Kasumi-1 (cell line): ENCODE results near the gene AGBL4.

Experiments
- DNase-seq, 2 experiments: peaks; one replicate each; lab custom pipeline; 2025; lab: John Stamatoyannopoulos, UW

AGBL4 gene

GRCh38 chr1:48940962-48941732 is 1082.6 kb downstream of the AGBL4 start:
- DNase-seq = no peak

DNA sequence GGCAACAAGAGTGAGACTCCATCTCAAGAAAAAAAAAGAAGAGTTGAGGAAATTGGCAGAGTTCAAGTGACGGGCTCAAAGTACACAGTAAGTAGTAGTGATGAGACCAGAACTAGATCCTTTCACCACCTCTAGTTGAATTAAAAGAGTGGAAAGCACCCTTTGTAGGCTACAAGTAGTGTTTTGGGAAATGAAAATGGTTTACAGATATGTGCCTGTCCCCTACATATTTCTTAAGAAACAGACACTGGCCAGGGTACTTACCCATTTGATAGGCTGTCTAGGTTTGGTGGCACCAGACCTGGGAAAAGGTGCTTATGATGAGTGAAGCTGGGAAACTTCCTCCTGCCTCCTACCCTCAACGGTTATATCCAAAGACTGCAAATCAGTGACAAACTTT is 1083.4 kb downstream of the AGBL4 start:
- DNase-seq = no peak

DNA sequence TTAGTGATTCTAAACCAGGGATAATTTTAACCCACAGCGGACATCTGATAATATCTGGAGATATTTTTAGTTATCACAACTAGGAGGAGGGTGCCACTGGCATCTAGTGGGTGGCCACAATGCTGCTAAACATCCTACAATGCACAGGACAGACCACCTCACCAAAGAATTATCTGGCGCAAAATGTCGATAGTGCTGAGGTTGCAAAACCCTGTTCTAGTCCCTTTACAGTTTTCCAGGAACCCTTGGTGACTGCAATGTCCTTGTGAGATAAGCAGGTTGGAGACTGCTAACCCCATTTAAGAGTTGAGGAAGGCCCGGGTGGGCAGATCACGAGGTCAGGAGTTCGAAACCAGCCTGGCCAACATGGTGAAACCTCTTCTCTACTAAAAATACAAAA is 1083.9 kb downstream of the AGBL4 start:
- no peak for DNase-seq

GRCh38 chr1:48939042-48939441 is 1084.7 kb downstream of the AGBL4 start:
- DNase-seq = no peak

DNA sequence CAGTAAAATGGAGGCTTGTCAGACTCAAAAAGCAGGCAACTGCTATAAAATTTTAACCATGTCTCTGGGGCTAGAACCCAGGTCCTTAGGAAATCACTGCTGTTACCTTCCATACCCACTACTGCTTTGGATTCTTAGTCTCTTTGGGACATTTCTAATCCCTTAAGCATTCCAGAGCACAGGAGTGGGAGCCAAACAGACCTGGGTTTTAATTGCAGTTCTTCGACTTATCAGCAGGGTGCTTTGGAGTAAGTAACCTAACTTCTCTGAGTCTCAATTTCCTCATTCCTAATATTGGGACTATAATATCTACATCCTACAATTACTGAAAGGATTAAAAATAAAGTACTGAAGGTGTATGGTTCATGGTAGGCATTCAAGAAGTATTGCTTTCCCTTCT is 1086.0 kb downstream of the AGBL4 start:
- no peak for DNase-seq

GRCh38 chr1:48936436-48936835 is 1087.3 kb downstream of the AGBL4 start:
- no peak for DNase-seq

GRCh38 chr1:48932366-48932765 is 1091.4 kb downstream of the AGBL4 start:
- no peak for DNase-seq

GRCh38 chr1:48931506-48932192 is 1092.1 kb downstream of the AGBL4 start:
- no peak for DNase-seq

- DNase-seq = no peak
These were observed 1093.7 kb downstream of the AGBL4 start for GRCh38 chr1:48930011-48930410.

- DNase-seq = no peak
These were observed 1099.7 kb downstream of the AGBL4 start for GRCh38 chr1:48924099-48924498.

DNA sequence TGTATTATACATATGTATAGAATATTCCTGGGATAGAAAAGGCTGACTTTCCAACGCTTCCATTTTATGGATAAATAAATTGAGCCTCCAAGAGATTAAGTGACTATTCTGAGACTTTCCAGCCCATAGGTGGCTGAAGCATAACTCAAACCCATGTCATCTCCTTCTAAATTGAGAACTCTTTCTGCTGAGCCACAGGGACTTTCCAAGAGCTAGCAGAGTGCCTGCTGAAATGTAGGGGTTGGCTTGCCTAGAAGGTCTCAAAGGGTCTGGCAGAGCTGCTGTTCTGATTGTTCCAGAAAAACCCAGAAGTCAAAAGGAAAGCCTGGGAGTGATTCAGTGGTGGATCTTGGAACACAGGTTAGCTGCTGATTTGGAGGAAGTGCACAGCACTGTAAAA is 1100.6 kb downstream of the AGBL4 start:
- no peak for DNase-seq

DNA sequence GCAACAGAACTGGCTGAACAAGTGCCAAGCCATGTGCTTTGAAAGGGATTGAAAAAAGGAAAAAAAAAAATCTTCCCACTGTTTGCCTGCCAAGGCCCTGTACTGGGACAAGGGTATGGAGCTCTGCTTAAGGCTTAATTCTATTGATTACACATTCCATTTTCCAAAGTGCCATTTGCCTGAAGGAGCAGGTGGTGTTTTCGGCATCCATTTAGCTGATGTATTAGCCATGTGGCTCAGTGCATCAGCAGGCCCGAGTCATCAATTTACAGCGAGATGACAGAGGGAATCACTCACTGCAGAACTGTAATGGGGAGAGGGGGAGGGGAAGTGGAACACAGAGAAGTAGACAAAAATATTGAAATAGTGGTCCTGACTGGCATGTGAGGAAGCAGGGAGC is 1102.9 kb downstream of the AGBL4 start:
- no peak for DNase-seq

- DNase-seq = no peak
These were observed 1105.7 kb downstream of the AGBL4 start for GRCh38 chr1:48917901-48918603.

DNA sequence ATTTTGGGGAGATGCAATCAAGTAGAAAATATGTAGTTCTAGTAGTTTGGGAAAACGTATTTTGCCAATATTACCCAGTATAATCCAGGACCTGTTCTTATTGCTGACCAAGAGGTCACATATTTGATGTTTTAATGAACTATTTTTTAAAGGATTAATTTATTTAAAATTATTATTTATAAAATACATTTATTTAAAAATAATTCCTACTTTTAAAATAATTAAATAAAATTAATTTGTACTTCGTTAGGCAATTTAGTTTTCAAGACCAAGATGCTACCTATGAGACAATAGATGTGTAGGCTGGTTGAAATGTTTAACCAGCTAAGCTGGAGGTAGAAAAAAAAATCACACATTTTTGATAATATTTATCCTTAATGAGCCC is 1106.7 kb downstream of the AGBL4 start:
- no peak for DNase-seq

DNA sequence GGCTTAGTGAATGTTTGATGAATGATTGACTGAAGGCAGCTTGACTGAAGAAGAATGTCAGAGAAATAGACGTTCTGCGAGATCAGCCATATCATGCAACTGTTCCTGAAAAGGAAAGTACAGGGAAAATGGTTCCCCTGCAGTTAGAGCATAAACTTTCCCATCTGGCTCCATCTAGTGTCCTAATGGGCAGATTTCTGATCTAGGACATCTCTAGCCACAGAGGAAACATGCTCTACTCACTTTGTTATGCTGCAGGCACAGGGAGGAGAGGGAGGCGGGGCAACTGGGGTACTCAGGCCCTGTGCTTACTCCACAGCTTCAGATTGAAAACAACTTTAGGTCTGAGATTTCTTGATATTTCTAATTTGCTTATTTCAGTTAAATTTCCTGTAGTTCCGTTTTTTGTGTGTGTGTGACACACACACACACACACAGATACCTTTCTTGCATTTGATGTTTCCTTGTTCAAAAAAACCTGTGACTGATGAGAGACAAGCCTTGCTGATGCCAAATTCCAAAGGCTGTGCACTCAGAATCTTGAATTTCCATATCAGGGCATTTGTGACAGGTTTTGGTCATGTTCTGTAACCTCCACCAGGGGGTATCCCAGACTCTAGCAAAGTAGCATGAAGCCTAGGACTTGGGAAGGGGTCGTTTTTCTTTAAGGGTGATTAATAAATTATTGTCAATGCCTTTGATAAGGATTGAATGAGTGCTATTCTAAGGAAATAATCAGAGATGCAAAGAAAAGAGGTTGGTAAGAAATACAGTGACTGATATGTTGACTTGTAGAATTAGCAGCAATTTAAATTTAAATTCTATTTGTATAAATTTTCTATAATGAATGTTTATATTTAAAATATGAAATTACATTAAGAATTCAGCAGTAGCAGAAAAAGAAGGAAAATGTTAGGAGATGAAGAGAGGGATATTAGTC is 1107.4 kb downstream of the AGBL4 start:
- peak; percentile 12 to 39 for DNase-seq

DNA sequence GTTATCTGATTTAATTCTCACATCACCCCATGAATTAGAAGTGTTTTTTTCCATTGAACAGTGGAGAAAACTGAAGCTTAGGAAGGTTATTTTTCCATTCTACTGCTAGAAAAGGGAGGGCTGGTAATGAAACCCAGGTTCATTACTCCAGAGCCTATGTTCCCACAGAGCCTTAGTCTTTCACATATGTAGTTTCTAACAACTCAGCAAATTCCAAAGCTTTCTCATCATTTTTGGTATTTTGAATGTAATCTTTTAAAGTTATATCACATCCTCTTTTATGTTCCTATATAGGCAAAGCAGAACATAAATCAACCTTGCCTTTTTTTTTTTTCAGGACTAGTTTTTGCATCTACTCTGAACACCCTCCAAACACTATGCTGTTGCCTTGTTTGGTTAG is 1115.1 kb downstream of the AGBL4 start:
- no peak for DNase-seq

DNA sequence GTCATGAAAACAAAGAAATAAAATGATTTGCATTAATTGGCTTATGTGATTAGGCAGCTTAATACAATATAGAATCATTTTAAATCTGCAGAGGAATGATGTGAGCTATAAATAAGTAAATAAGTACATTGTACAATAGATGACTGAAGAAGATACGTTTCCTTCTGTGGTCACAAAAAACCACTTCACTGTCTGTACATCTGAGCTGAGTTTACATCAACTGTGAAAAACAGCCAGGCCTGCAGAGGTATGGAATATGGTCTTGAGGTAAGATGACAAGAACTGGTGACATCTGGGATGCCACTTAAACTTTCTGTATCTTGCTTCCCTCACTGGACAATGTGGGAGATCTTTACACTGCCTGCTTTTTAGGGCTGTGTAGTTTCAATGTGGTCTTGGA is 1117.0 kb downstream of the AGBL4 start:
- DNase-seq = no peak

- DNase-seq = no peak
These were observed 1117.6 kb downstream of the AGBL4 start for GRCh38 chr1:48906164-48906563.

- no peak for DNase-seq
These were observed 1120.5 kb downstream of the AGBL4 start for GRCh38 chr1:48903291-48903690.

DNA sequence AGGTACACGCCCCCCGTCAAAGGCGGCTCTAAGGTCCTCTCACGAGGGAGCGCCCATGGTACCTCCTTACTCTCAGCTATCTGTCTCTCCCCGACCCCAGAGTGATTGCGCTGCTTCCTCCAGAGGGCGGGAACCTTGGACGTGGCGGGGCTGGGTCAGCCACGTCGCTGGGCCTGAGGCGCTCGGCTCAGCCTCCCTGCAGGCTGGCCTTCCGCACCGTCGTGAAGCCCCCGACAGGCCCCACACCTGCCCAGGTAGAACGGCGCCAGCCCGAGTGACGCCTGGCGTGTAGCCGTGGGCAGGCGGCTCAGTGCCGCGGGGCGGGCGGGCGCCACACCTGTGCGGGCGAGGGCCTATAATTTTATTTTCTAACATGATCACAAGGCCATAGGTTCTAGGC is 1124.9 kb downstream of the AGBL4 start:
- no peak for DNase-seq

DNA sequence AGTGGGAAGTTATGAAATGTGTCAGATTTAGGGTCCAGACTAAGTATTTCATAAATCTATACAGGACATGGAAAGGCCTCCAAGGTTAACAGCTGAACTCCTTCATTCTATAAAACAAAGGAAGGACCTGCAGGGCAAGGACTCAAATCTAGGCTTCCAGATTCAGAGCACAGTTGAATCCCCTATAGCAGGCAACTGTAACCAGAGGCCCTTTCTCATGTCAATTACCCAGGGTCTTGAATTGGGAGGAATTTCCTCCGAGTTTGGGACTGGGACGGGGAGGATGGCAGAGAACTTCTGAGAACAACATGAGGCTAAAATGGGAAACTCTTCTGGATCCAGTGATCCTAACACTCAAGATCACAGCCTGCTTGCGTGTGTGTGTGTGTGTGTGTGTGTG is 1134.1 kb downstream of the AGBL4 start:
- DNase-seq = no peak

GRCh38 chr1:48889082-48889481 is 1134.7 kb downstream of the AGBL4 start:
- DNase-seq = no peak
